Measurements from ENCODE around the gene CD53.

CD53 gene

GRCh38 chr1:110918016-110918415, 45.1 kb downstream of the CD53 start:
- no peaks in the 10 kb centered on the region for H3K27me3 ChIP-seq (ENCODE audit: control insufficient read depth, low read length)
- no peaks in the 10 kb centered on the region for H3K36me3 ChIP-seq (ENCODE audit: control insufficient read depth, low read length)
- no peak overlapping the region for H3K27ac ChIP-seq (ENCODE audit: low read depth, low read length)
- H3K4me2 ChIP-seq (ENCODE audit: low read length): no peak overlapping the region
- H3K9me2 ChIP-seq (replicated peaks; ENCODE audit: control insufficient read depth, low read length): no peaks in the 10 kb centered on the region; the same call in 1 of the 2 replicates
- no peaks in the 10 kb centered on the region for H3K79me2 ChIP-seq (ENCODE audit: control insufficient read depth, low read length)
- H3F3A ChIP-seq (ENCODE audit: control insufficient read depth, insufficient read depth): no peaks in the 10 kb centered on the region
- H3K9me3 ChIP-seq (ENCODE audit: control insufficient read depth, insufficient read depth, low read length): peaks cover under 1% of the 10 kb centered on the region; the same call in 1 of the 2 replicates
- no peak for TF ChIP-seq EZH2phosphoT487 (IDR thresholded peaks at IDR 0.05; ENCODE audit: borderline replicate concordance, low read length)
- TF ChIP-seq, protein P1, sequence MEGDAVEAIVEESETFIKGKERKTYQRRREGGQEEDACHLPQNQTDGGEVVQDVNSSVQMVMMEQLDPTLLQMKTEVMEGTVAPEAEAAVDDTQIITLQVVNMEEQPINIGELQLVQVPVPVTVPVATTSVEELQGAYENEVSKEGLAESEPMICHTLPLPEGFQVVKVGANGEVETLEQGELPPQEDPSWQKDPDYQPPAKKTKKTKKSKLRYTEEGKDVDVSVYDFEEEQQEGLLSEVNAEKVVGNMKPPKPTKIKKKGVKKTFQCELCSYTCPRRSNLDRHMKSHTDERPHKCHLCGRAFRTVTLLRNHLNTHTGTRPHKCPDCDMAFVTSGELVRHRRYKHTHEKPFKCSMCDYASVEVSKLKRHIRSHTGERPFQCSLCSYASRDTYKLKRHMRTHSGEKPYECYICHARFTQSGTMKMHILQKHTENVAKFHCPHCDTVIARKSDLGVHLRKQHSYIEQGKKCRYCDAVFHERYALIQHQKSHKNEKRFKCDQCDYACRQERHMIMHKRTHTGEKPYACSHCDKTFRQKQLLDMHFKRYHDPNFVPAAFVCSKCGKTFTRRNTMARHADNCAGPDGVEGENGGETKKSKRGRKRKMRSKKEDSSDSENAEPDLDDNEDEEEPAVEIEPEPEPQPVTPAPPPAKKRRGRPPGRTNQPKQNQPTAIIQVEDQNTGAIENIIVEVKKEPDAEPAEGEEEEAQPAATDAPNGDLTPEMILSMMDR (IDR thresholded peaks at IDR 0.05; ENCODE audit: low read depth, low read length, poor library complexity, severe bottlenecking): no peak
- H3K4me1 ChIP-seq (ENCODE audit: control insufficient read depth, low read length): peaks cover 4% of the 10 kb centered on the region; the same call in 1 of the 2 replicates
- no peaks in the 10 kb centered on the region for H4K20me1 ChIP-seq (ENCODE audit: control insufficient read depth, insufficient read depth, low read depth, low read length)
- no peak overlapping the region for H3K4me3 ChIP-seq (ENCODE audit: low read length)

- no peaks in the 10 kb centered on the region for H4K20me1 ChIP-seq (ENCODE audit: control insufficient read depth, insufficient read depth, low read depth, low read length)
- no peaks in the 10 kb centered on the region for H3K27me3 ChIP-seq (ENCODE audit: control insufficient read depth, low read length)
- no peak overlapping the region for H3K27ac ChIP-seq (ENCODE audit: low read depth, low read length)
- no peaks in the 10 kb centered on the region for H3K79me2 ChIP-seq (ENCODE audit: control insufficient read depth, low read length)
- no peak overlapping the region for H3K4me2 ChIP-seq (ENCODE audit: low read length)
- H3K9me2 ChIP-seq (replicated peaks; ENCODE audit: control insufficient read depth, low read length): no peaks in the 10 kb centered on the region; the same call in 1 of the 2 replicates
- H3K9me3 ChIP-seq (ENCODE audit: control insufficient read depth, insufficient read depth, low read length): no peaks in the 10 kb centered on the region
- H3K36me3 ChIP-seq (ENCODE audit: control insufficient read depth, low read length): no peaks in the 10 kb centered on the region
- no peaks in the 10 kb centered on the region for H3F3A ChIP-seq (ENCODE audit: control insufficient read depth, insufficient read depth)
- H3K4me3 ChIP-seq (ENCODE audit: low read length): no peak overlapping the region
- TF ChIP-seq EZH2phosphoT487 (IDR thresholded peaks at IDR 0.05; ENCODE audit: borderline replicate concordance, low read length): no peak
- TF ChIP-seq, protein P1 (IDR thresholded peaks at IDR 0.05; ENCODE audit: low read depth, low read length, poor library complexity, severe bottlenecking): no peak
- H3K4me1 ChIP-seq (ENCODE audit: control insufficient read depth, low read length): peaks cover 2% of the 10 kb centered on the region; the same call in 1 of the 2 replicates
Measured at GRCh38 chr1:110921953-110922352, 49.0 kb downstream of the CD53 start.

DNA sequence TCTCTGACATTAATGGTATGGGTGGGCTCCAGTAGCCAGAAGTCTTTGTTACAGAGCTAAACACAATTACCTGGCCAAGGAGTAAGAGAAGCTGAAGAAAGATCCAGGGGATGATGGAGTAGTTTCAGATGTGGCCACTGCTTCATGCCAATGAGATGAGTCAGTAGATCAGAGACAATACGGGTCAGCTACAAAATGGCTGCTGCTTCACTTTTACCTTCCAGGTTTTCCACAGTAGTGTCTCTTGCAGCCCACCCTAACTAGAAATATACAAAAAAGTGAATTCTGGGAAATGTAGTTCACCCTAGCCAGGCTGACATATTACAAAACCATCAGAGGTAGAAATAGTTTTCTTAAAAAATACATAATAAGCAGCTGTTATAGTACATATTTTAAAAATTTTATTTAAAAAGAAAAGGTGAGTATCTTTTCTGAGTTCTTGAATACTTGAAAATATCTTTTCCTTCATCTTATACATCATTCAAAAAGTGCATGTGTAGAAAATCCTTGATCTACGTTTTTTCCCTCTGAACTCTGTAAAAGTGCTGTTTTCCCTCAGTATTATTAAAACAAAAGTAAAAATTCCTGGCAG, 54.6 kb downstream of the CD53 start:
- Histone ChIP-seq H3K27me3 (ENCODE audit: control insufficient read depth, low read length) (no peaks in the 10 kb centered on the region), H3K27ac (ENCODE audit: low read depth, low read length) (no peak overlapping the region), H4K20me1 (ENCODE audit: control insufficient read depth, insufficient read depth, low read depth, low read length) (no peaks in the 10 kb centered on the region), H3K9me3 (ENCODE audit: control insufficient read depth, insufficient read depth, low read length) (no peaks in the 10 kb centered on the region), H3K9me2 (replicated peaks; ENCODE audit: control insufficient read depth, low read length) (no peaks in the 10 kb centered on the region), H3K4me1 (ENCODE audit: control insufficient read depth, low read length) (peaks cover 5% of the 10 kb centered on the region), H3K4me2 (ENCODE audit: low read length) (no peak overlapping the region), H3K79me2 (ENCODE audit: control insufficient read depth, low read length) (no peaks in the 10 kb centered on the region), H3K4me3 (ENCODE audit: low read length) (no peak overlapping the region), H3K36me3 (ENCODE audit: control insufficient read depth, low read length) (no peaks in the 10 kb centered on the region), H3F3A (ENCODE audit: control insufficient read depth, insufficient read depth) (no peaks in the 10 kb centered on the region)
- TF ChIP-seq, protein P1 (IDR thresholded peaks at IDR 0.05; ENCODE audit: low read depth, low read length, poor library complexity, severe bottlenecking): no peak
- TF ChIP-seq EZH2phosphoT487 (IDR thresholded peaks at IDR 0.05; ENCODE audit: borderline replicate concordance, low read length): no peak

All from DOHH2 (cell line).